ENCODE measurements around the gene BICRAL.
"Not testable (repeated sequence)": the region's sequence is repeated elsewhere in the genome, so short reads cannot be mapped to it uniquely, and the experiment has no call there.

BICRAL gene

GRCh38 chr6:42756722-42757121, 25.1 kb upstream of the BICRAL start:
- H3K4me3 Mint-ChIP-seq = no peak overlapping the region
- peak overlapping the region; percentile 41 for H3K27ac Mint-ChIP-seq
- peaks cover 19% of the 10 kb centered on the region for H3K36me3 Mint-ChIP-seq (ENCODE audit: low read depth)
- peaks cover 3% of the 10 kb centered on the region for H3K4me1 Mint-ChIP-seq (ENCODE audit: low read depth)
- no peaks in the 10 kb centered on the region for H3K27me3 Mint-ChIP-seq (ENCODE audit: low read depth)
- H3K9me3 Mint-ChIP-seq = no peaks in the 10 kb centered on the region

GRCh38 chr6:42758756-42759430, 23.0 kb upstream of the BICRAL start:
- Mint-ChIP-seq H3K36me3 (ENCODE audit: low read depth) (peaks cover 15% of the 10 kb centered on the region), H3K27me3 (ENCODE audit: low read depth) (no peaks in the 10 kb centered on the region), H3K9me3 (no peaks in the 10 kb centered on the region), H3K27ac (no peak overlapping the region), H3K4me3 (no peak overlapping the region), H3K4me1 (ENCODE audit: low read depth) (peaks cover 1% of the 10 kb centered on the region)

GRCh38 chr6:42761287-42762067, 20.4 kb upstream of the BICRAL start:
- no peak overlapping the region for H3K27ac Mint-ChIP-seq
- no peaks in the 10 kb centered on the region for H3K27me3 Mint-ChIP-seq (ENCODE audit: low read depth)
- H3K4me3 Mint-ChIP-seq = no peak overlapping the region
- no peaks in the 10 kb centered on the region for H3K9me3 Mint-ChIP-seq
- peaks cover 21% of the 10 kb centered on the region for H3K36me3 Mint-ChIP-seq (ENCODE audit: low read depth)
- H3K4me1 Mint-ChIP-seq (ENCODE audit: low read depth) = peaks cover 3% of the 10 kb centered on the region

- Mint-ChIP-seq H3K9me3 (no peaks in the 10 kb centered on the region), H3K4me1 (ENCODE audit: low read depth) (peaks cover 5% of the 10 kb centered on the region), H3K4me3 (no peak overlapping the region), H3K27me3 (ENCODE audit: low read depth) (no peaks in the 10 kb centered on the region), H3K36me3 (ENCODE audit: low read depth) (peaks cover 22% of the 10 kb centered on the region), H3K27ac (no peak overlapping the region)
Measured at GRCh38 chr6:42762426-42762859, 19.4 kb upstream of the BICRAL start.

DNA sequence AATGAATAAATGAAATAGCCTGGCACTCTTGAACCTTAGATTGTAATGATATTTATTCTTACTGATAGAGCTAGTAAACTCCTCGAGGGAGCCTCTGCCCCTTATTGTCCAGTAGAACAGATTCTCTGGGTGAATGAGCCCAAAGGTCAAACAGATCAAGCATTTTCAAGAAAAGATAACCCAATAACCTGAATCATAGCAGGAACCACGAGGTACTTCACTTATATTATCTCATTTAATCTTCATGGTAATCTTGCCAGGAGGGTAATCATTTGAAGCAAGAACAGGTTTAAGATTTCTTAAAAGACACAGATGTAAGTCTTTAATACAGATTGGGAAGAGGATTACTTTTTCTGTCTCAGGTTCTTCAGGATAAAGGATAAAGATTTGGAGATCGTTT, 18.9 kb upstream of the BICRAL start:
- H3K4me3 Mint-ChIP-seq = no peak overlapping the region

GRCh38 chr6:42764911-42765648, 16.8 kb upstream of the BICRAL start:
- no peaks in the 10 kb centered on the region for H3K9me3 Mint-ChIP-seq
- H3K27ac Mint-ChIP-seq = no peak overlapping the region
- H3K27me3 Mint-ChIP-seq (ENCODE audit: low read depth) = no peaks in the 10 kb centered on the region
- no peak overlapping the region for H3K4me3 Mint-ChIP-seq
- H3K4me1 Mint-ChIP-seq (ENCODE audit: low read depth) = peaks cover 20% of the 10 kb centered on the region
- H3K36me3 Mint-ChIP-seq (ENCODE audit: low read depth) = peaks cover 19% of the 10 kb centered on the region

More for the DNA sequence above, 18.9 kb upstream of the BICRAL start:
- Mint-ChIP-seq H3K27me3 (ENCODE audit: low read depth) (no peaks in the 10 kb centered on the region), H3K4me1 (ENCODE audit: low read depth) (peaks cover 8% of the 10 kb centered on the region), H3K27ac (no peak overlapping the region), H3K36me3 (ENCODE audit: low read depth) (peaks cover 25% of the 10 kb centered on the region), H3K9me3 (no peaks in the 10 kb centered on the region)

- no peak overlapping the region for H3K4me3 Mint-ChIP-seq
- no peaks in the 10 kb centered on the region for H3K9me3 Mint-ChIP-seq
- H3K27me3 Mint-ChIP-seq (ENCODE audit: low read depth) = no peaks in the 10 kb centered on the region
- H3K4me1 Mint-ChIP-seq (ENCODE audit: low read depth) = peaks cover 25% of the 10 kb centered on the region
- no peak overlapping the region for H3K27ac Mint-ChIP-seq
- H3K36me3 Mint-ChIP-seq (ENCODE audit: low read depth) = peaks cover 23% of the 10 kb centered on the region
Measured at GRCh38 chr6:42766163-42766670, 15.6 kb upstream of the BICRAL start.

DNA sequence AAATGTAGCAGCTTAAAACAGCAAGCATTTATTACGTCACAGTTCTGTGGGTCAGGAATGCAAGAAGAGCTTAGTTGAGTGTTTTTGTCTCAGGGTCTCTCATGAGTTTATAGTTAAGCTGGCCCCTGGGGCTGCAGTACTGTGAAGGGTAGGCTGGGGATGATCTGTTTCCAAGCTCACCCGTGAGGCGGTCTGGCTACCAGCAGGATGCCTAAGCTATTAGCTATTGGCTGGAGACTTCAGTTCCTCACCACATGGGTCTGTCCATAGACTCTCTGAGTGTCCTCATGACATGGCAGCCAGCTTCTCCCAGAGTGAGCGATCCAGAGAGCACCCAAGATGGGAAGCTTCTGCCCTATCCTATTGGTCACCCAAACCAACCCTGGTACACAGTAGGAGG, 12.8 kb upstream of the BICRAL start:
- H3K4me3 Mint-ChIP-seq = no peak overlapping the region
- peaks cover 44% of the 10 kb centered on the region for H3K4me1 Mint-ChIP-seq (ENCODE audit: low read depth)
- H3K36me3 Mint-ChIP-seq (ENCODE audit: low read depth) = peaks cover 25% of the 10 kb centered on the region
- H3K27me3 Mint-ChIP-seq (ENCODE audit: low read depth) = no peaks in the 10 kb centered on the region
- no peaks in the 10 kb centered on the region for H3K9me3 Mint-ChIP-seq
- H3K27ac Mint-ChIP-seq = peak overlapping the region; percentile 32

DNA sequence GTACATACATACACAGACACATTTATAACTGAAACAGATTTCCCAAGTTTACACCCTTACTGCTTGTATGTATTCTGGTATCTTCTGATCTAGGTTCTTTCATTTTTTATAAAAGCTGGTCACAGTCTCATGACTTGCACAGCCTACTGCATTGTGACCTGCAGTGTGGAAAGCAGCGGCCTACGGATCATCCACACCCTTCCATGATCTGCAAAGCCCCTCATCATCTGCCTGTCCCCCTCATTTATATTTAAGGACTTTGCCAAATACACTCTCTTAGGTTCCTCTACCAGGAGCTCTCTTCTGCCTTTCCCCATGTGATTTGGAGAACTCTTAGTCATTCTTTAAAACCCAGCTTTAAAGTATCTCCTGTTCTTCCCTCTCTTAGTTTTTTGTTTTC, 12.0 kb upstream of the BICRAL start:
- Mint-ChIP-seq H3K4me3 (no peak overlapping the region), H3K4me1 (ENCODE audit: low read depth) (peaks cover 52% of the 10 kb centered on the region), H3K36me3 (ENCODE audit: low read depth) (peaks cover 27% of the 10 kb centered on the region), H3K27ac (peak overlapping the region; percentile 100), H3K9me3 (no peaks in the 10 kb centered on the region), H3K27me3 (ENCODE audit: low read depth) (no peaks in the 10 kb centered on the region)

DNA sequence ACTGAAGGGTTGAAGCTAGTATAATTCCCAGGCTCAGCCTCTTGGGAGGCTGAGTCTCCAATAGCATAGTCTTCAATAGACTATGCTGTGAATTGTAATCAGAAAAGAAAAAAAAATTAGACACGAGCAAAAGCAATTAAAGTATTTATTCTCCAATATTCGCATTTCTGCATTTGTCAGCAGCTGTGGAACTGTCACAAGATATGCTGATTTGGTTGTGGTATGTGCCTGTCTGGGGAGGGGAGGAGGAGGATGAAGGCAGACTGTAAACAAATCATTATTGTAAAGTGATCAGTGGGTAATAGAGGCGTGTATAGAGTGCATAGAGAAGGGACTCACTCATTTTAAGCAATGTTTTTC, 10.1 kb upstream of the BICRAL start:
- H3K36me3 Mint-ChIP-seq (ENCODE audit: low read depth) = peaks cover 24% of the 10 kb centered on the region
- H3K27me3 Mint-ChIP-seq (ENCODE audit: low read depth) = no peaks in the 10 kb centered on the region
- H3K4me1 Mint-ChIP-seq (ENCODE audit: low read depth) = peaks cover 58% of the 10 kb centered on the region
- H3K9me3 Mint-ChIP-seq = no peaks in the 10 kb centered on the region
- H3K4me3 Mint-ChIP-seq = peak overlapping the region; percentile 89
- H3K27ac Mint-ChIP-seq = peak overlapping the region; percentile 100

DNA sequence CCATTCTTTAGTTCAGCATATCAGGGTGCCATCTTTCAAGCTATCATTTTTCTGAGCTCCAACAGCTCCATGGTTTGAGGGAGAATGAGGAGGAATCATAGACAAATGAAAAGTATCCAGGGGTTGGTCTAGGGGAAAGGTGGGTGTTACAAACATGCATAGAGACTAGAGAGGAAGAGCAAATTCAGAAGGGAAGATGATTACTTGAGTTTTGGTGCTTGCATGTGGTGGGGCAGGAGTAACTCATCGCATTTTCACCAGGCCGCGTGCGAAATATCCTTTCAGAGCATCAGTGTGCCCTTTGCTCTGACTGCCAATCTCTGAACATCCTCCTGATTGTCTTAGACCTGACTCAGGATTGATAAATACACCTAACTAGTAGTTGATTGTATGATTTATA, 7.7 kb upstream of the BICRAL start:
- H3K4me1 Mint-ChIP-seq (ENCODE audit: low read depth) = peaks cover 59% of the 10 kb centered on the region
- H3K27ac Mint-ChIP-seq = peak overlapping the region; percentile 97
- H3K27me3 Mint-ChIP-seq (ENCODE audit: low read depth) = no peaks in the 10 kb centered on the region
- H3K4me3 Mint-ChIP-seq = peak overlapping the region; percentile 69
- H3K36me3 Mint-ChIP-seq (ENCODE audit: low read depth) = peaks cover 22% of the 10 kb centered on the region
- H3K9me3 Mint-ChIP-seq = no peaks in the 10 kb centered on the region

DNA sequence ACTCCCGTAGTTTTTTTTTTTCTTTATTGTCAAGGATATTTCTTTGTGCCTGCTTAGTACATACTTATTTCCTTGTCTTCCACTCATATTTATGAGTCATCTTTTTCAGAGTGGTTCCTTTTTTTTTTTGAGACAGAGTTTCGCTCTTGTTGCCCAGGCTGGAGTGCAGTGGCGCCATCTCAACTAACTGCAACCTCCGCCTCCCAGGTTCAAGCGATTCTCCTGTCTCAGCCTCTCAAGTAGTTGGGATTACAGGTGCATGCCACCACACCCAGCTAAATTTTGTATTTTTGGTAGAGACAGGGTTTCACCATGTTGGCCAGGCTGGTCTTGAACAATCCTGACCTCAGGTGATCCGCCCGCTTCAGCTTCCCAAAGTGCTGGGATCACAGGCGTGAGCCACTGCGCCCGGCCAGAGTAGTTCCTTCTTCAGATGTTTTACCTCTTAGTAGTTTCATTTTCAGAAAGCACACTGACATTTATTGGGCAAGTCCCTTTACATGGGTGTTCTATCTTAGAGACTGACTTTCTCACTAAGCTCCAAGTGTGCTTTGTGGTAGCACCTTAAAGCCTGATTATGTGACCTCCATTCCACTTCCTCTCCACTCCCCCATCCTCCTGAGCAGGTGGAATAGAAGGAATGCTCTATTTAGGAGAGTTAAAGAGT, 6.9 kb upstream of the BICRAL start:
- Mint-ChIP-seq H3K27ac (peak overlapping the region; percentile 97), H3K4me1 (ENCODE audit: low read depth) (peaks cover 57% of the 10 kb centered on the region), H3K4me3 (peak overlapping the region; percentile 69), H3K36me3 (ENCODE audit: low read depth) (peaks cover 18% of the 10 kb centered on the region)
- H3K9me3 Mint-ChIP-seq; H3K27me3 Mint-ChIP-seq (ENCODE audit: low read depth): not testable (repeated sequence)

DNA sequence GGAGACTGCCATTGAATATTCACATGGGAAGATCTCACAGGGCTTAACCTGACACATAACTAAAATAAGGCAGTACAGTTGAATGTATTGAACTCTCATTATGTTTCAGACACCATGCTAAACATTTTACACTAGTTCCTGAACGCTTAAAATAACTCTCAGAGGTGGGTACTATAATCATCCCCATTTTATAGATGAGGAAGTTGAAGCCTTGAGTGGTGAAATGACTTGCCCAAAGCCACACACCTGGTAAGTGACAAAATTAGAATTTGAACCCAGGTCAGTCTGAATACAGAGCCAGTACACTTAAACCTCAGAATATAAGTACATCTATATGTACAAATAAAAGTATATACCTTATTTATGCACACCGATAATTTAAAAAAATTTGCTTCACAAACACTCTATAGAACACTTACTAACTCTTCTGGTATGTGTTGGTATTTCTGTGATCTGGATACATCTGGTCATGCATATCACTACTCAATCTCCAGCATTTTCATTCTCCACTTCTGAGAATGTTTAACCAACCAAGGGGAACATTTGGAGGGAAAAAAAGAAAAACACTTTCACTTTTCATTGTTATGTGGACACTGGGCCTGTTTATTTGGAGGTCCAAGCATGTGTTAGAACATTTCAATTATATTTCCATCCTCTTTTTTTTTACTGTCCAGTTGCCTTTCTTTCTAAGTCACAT, 4.6 kb upstream of the BICRAL start:
- H3K27me3 Mint-ChIP-seq (ENCODE audit: low read depth) = no peaks in the 10 kb centered on the region
- H3K4me3 Mint-ChIP-seq = peak overlapping the region; percentile 3
- H3K27ac Mint-ChIP-seq = peak overlapping the region; percentile 28
- H3K9me3 Mint-ChIP-seq = no peaks in the 10 kb centered on the region
- peaks cover 15% of the 10 kb centered on the region for H3K36me3 Mint-ChIP-seq (ENCODE audit: low read depth)
- H3K4me1 Mint-ChIP-seq (ENCODE audit: low read depth) = peaks cover 48% of the 10 kb centered on the region

- Mint-ChIP-seq H3K9me3 (no peaks in the 10 kb centered on the region), H3K36me3 (ENCODE audit: low read depth) (peaks cover 11% of the 10 kb centered on the region), H3K27me3 (ENCODE audit: low read depth) (no peaks in the 10 kb centered on the region), H3K4me3 (no peak overlapping the region), H3K27ac (no peak overlapping the region), H3K4me1 (ENCODE audit: low read depth) (peaks cover 43% of the 10 kb centered on the region)
Measured at GRCh38 chr6:42778122-42778521, 3.7 kb upstream of the BICRAL start.
